Uterus (tissue), 2 donors: Measurements from ENCODE around the gene ZNF563.

Source experiments
- POLR2A ChIP-seq, 2 donors: fragments of 450-650 bp; IDR thresholded peaks; one replicate each; pipeline ENCODE4 v1.6.1; 2016; ENCODE audit warnings: antibody characterized with exemption in 2 of 2, mild to moderate bottlenecking in 1 of 2, moderate library complexity in 1 of 2
- TF ChIP-seq, protein P1 (sequence below), 4 experiments: fragments of 200-600 bp in 2 of 4; fragments of 450-650 bp in 2 of 4; sonication (generic) in 2 of 4; IDR thresholded peaks; one replicate each; pipeline ENCODE4 v1.5.1; 2016 to 2019; ENCODE audit warnings: antibody characterized with exemption in 4 of 4, mild to moderate bottlenecking in 2 of 4, moderate library complexity in 1 of 4

DNA sequence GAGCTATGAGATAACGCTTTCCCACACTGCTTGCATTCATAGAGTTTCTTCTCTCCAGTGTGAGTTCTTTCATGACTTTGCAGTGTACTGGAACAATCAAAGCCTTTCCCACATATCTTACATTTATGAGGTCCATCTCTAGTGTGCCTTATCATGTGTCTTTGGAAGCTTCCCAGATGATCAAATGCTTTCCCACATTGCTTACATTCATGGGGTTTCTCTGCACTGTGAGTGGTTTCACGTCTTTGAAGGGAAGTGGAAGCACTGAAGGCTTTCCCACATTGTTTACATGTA, 47.0 kb upstream of the ZNF563 start:
- TF ChIP-seq, protein P1, sequence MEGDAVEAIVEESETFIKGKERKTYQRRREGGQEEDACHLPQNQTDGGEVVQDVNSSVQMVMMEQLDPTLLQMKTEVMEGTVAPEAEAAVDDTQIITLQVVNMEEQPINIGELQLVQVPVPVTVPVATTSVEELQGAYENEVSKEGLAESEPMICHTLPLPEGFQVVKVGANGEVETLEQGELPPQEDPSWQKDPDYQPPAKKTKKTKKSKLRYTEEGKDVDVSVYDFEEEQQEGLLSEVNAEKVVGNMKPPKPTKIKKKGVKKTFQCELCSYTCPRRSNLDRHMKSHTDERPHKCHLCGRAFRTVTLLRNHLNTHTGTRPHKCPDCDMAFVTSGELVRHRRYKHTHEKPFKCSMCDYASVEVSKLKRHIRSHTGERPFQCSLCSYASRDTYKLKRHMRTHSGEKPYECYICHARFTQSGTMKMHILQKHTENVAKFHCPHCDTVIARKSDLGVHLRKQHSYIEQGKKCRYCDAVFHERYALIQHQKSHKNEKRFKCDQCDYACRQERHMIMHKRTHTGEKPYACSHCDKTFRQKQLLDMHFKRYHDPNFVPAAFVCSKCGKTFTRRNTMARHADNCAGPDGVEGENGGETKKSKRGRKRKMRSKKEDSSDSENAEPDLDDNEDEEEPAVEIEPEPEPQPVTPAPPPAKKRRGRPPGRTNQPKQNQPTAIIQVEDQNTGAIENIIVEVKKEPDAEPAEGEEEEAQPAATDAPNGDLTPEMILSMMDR (IDR thresholded peaks at IDR 0.05): no peak
- no peak for TF ChIP-seq POLR2A (IDR thresholded peaks at IDR 0.05)
